ENCODE measurements around the gene SPATC1L.

The SPATC1L gene

GRCh38 chr21:46168238-46168637, 16.0 kb downstream of the SPATC1L start:
- DNase-seq (ENCODE audit: low read depth in 1 of 2, low spot score in 1 of 2): no peak
- in situ Hi-C loops (cut with HindIII; ENCODE audit: low pct_unique_long_range_greater_than_20kb, low sequenced_read_pairs): no loop called here
- TF ChIP-seq JUND (IDR thresholded peaks at IDR 0.05; ENCODE audit: low read depth): no peak

- TF ChIP-seq JUND (IDR thresholded peaks at IDR 0.05; ENCODE audit: low read depth): no peak
- in situ Hi-C loops (cut with HindIII; ENCODE audit: low pct_unique_long_range_greater_than_20kb, low sequenced_read_pairs): no loop called here
- no peak for DNase-seq (ENCODE audit: low read depth in 1 of 2, low spot score in 1 of 2)
Observed at GRCh38 chr21:46165098-46165497, 19.2 kb downstream of the SPATC1L start.

DNA sequence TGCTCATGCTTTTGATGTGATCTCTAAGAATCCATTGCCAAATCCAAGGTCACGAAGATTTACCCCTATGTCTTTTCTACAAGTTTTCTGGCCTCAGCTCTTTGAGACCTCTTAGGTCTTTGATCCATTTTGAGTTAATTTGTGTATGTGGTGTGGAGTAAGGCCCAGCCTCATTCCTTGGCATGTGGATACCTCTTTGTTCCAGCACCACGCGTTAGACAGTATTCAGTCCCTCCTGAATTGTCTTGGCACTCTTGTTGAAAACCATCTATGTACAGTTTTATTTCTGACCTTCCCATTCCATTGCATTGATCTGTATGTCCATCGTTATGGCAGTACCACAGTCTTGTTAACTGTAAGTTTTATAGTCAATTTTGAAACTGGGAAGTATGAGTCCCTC, 20.9 kb downstream of the SPATC1L start:
- DNase-seq (ENCODE audit: low read depth in 1 of 2, low spot score in 1 of 2): no peak
- TF ChIP-seq JUND (IDR thresholded peaks at IDR 0.05; ENCODE audit: low read depth): no peak
- in situ Hi-C loops (cut with HindIII; ENCODE audit: low pct_unique_long_range_greater_than_20kb, low sequenced_read_pairs): no loop called here

GRCh38 chr21:46161633-46162592, 22.3 kb downstream of the SPATC1L start:
- no peak for DNase-seq (ENCODE audit: low read depth in 1 of 2, low spot score in 1 of 2)
- in situ Hi-C loops (cut with HindIII; ENCODE audit: low pct_unique_long_range_greater_than_20kb, low sequenced_read_pairs): no loop called here
- no peak for TF ChIP-seq JUND (IDR thresholded peaks at IDR 0.05; ENCODE audit: low read depth)

- no peak for DNase-seq (ENCODE audit: low read depth in 1 of 2, low spot score in 1 of 2)
- no peak for TF ChIP-seq JUND (IDR thresholded peaks at IDR 0.05; ENCODE audit: low read depth)
- in situ Hi-C loops (cut with HindIII; ENCODE audit: low pct_unique_long_range_greater_than_20kb, low sequenced_read_pairs): no loop called here
Observed at GRCh38 chr21:46160907-46161632, 23.2 kb downstream of the SPATC1L start.

GRCh38 chr21:46160657-46160906, 23.7 kb downstream of the SPATC1L start:
- TF ChIP-seq JUND (IDR thresholded peaks at IDR 0.05; ENCODE audit: low read depth): no peak
- in situ Hi-C loops (cut with HindIII; ENCODE audit: low pct_unique_long_range_greater_than_20kb, low sequenced_read_pairs): no loop called here

GRCh38 chr21:46159841-46160656, 24.2 kb downstream of the SPATC1L start:
- in situ Hi-C loops (cut with HindIII; ENCODE audit: low pct_unique_long_range_greater_than_20kb, low sequenced_read_pairs): no loop called here
- no peak for TF ChIP-seq JUND (IDR thresholded peaks at IDR 0.05; ENCODE audit: low read depth)
- no peak for DNase-seq (ENCODE audit: low read depth in 1 of 2, low spot score in 1 of 2)

More at GRCh38 chr21:46160657-46160906, 23.7 kb downstream of the SPATC1L start:
- no peak for DNase-seq (ENCODE audit: low read depth in 1 of 2, low spot score in 1 of 2)

GRCh38 chr21:46159390-46159789, 24.9 kb downstream of the SPATC1L start:
- DNase-seq (ENCODE audit: low read depth in 1 of 2, low spot score in 1 of 2): no peak
- no peak for TF ChIP-seq JUND (IDR thresholded peaks at IDR 0.05; ENCODE audit: low read depth)
- in situ Hi-C loops (cut with HindIII; ENCODE audit: low pct_unique_long_range_greater_than_20kb, low sequenced_read_pairs): no loop called here

DNA sequence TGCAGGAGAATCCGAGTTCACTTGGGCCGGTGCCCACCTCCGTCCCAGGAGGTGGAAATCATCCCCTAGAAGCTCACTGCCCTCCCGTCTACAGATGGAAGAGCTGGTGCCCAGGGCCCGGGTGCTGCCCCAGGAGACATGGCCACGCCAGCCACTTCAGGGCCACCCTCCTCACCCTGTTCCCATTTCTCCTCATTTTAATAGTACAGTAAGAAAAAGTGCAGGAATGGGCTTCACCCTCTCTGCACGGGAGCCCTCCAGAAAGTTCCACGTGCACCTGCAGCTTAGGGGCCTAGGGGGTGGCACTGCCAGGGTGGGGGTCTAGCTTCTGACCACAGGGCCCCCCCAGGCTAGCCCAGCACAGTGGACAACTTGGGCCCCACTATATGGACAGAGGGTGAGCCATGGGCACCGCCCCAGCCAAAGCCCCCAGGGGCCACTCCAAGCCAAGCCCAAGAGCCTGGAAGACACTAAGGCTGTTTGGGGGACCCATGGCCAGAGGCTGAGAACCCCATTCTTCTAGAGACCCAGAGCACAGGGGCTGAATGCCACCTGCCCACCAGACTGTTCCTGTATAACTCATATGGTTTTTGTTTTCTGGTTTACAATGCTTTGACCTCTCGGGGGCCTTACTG, 25.5 kb downstream of the SPATC1L start:
- TF ChIP-seq JUND (IDR thresholded peaks at IDR 0.05; ENCODE audit: low read depth): no peak
- in situ Hi-C loops (cut with HindIII; ENCODE audit: low pct_unique_long_range_greater_than_20kb, low sequenced_read_pairs): no loop called here
- no peak for DNase-seq (ENCODE audit: low read depth in 1 of 2, low spot score in 1 of 2)

DNA sequence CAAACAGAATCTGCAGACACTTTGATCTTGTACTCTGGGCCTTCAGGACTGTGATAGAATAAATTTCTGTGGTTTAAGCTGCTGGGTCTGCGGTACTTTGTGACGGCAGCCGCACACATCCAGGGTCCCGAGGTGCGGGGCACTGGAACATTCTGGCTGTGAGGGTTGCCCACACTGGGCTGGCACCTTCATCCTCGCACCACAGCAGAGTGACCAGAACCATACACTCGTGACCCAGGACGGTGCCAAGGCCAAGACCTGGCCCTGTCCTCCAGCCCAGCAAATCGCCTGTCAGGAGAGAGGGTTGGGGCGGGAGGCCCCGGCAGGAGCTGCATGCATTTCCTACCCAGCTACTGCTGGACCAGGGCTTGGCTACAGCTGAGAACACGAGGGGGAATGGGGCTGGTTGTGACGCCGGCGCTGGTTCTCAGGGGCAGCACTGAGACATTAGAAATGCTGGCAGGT, 26.2 kb downstream of the SPATC1L start:
- in situ Hi-C loops (cut with HindIII; ENCODE audit: low pct_unique_long_range_greater_than_20kb, low sequenced_read_pairs): no loop called here
- DNase-seq (ENCODE audit: low read depth in 1 of 2, low spot score in 1 of 2): no peak
- TF ChIP-seq JUND (IDR thresholded peaks at IDR 0.05; ENCODE audit: low read depth): no peak

DNA sequence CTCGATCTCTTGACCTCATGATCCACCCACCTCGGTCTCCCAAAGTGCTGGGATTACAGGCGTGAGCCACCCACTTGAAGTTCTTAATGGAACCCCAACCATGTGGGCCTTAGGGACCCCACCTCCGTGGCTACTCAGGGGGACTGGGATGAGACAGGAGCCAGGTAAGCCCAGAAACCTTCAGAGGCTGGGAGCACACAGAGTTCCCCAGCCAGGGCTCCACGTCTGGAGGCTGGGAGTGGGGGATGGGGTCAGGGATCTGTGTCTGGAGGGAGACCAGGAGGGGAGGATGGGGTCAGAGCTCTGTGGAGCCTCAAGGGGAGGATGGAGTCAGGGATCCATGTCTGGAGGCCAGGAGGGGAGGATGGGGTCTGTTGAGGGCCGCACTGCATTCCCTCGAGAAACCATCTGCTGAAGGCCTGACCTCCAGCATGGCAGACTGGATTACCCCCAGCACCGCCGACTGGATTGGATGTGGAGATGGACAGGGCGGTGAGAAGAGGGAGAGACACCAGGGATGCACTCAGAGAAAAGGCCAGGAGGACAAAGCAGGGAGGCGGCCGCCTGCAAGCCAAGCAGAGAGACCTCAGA, 26.8 kb downstream of the SPATC1L start:
- no peak for TF ChIP-seq JUND (IDR thresholded peaks at IDR 0.05; ENCODE audit: low read depth)
- no peak for DNase-seq (ENCODE audit: low read depth in 1 of 2, low spot score in 1 of 2)
- in situ Hi-C loops (cut with HindIII; ENCODE audit: low pct_unique_long_range_greater_than_20kb, low sequenced_read_pairs): no loop called here

DNA sequence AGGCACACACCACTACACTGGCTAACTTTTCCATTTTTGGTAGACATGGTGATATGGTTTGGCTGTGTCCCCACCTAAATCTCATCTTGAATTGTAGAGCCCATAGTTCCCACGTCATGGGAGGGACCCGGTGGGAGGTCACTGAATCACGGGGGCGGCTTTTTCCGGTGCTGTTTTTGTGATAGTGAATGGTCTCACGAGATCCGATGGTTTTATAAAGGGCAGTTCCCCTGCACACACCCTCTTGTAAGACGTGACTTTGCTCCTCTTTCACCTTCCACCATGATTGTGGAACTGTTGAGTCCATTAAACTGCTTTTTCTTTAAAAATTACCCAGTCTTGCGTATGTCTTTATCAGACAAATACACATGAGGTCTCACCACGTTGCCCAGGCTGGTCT, 27.6 kb downstream of the SPATC1L start:
- DNase-seq (ENCODE audit: low read depth in 1 of 2, low spot score in 1 of 2): no peak
- TF ChIP-seq JUND (IDR thresholded peaks at IDR 0.05; ENCODE audit: low read depth): no peak
- in situ Hi-C loops (cut with HindIII; ENCODE audit: low pct_unique_long_range_greater_than_20kb, low sequenced_read_pairs): no loop called here
